Fibroblast of pulmonary artery (primary cell): ENCODE data around the gene POU2F3.

Experiments used
- DNase-seq: peaks from one replicate; pipeline ENCODE4 v3.0.0-alpha.2; 2010; ENCODE audit warnings: low read depth
- H3K4me3 ChIP-seq: replicated peaks from 2 replicates; pipeline ENCODE4 v1.5.1; 2011; ENCODE audit warnings: low read depth, mild to moderate bottlenecking, control low read depth, low read length, moderate library complexity
- TF ChIP-seq, protein P1 (sequence below): IDR thresholded peaks from 2 replicates; pipeline ENCODE4 v1.5.1; 2011; ENCODE audit warnings: mild to moderate bottlenecking, control low read depth, low read length, inconsistent platforms; ENCODE audit errors: missing control alignments

Gene POU2F3

DNA sequence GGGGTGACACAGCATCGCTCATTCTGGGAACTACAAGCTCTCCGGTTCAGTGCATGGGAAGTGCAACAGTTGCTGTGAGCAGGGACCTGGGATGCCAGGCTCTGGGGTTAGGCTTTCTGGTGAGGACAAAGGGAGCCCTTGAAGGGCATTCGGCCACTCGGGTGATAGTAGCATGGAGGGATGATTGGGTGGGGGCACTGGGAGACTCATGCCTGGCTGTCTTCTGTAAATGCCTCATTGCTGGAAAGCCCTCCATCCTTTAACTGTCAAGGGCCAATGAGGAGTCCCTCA lies 19.2 kb upstream of the POU2F3 start:
- DNase-seq = no peak
- H3K4me3 ChIP-seq = no peak overlapping the region
- TF ChIP-seq, protein P1, sequence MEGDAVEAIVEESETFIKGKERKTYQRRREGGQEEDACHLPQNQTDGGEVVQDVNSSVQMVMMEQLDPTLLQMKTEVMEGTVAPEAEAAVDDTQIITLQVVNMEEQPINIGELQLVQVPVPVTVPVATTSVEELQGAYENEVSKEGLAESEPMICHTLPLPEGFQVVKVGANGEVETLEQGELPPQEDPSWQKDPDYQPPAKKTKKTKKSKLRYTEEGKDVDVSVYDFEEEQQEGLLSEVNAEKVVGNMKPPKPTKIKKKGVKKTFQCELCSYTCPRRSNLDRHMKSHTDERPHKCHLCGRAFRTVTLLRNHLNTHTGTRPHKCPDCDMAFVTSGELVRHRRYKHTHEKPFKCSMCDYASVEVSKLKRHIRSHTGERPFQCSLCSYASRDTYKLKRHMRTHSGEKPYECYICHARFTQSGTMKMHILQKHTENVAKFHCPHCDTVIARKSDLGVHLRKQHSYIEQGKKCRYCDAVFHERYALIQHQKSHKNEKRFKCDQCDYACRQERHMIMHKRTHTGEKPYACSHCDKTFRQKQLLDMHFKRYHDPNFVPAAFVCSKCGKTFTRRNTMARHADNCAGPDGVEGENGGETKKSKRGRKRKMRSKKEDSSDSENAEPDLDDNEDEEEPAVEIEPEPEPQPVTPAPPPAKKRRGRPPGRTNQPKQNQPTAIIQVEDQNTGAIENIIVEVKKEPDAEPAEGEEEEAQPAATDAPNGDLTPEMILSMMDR = no peak

GRCh38 chr11:120221115-120221752 lies 18.7 kb upstream of the POU2F3 start:
- no peak overlapping the region for H3K4me3 ChIP-seq
- no peak for DNase-seq
- TF ChIP-seq, protein P1 = no peak

DNA sequence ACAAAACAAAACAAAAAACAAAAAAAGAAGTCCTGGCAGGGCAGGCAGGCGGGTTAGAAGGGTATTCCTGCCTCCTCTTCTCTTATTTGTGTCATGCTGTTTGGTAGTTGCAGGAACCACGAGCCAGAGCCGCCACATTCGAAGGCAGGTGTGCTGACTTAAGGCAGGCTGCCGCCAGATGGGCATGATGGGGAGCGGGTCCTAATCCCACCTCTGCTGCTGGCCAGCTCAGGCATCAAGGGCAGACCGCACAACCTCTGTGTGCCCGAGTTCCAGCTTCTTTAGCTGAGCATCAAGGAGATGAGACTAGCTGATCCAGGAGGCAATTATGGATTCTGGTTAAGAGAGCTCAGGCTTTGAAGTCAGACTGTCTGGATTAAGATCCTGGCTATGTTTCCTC lies 17.0 kb upstream of the POU2F3 start:
- no peak for DNase-seq
- TF ChIP-seq, protein P1 = no peak

GRCh38 chr11:120223793-120224192 lies 16.1 kb upstream of the POU2F3 start:
- H3K4me3 ChIP-seq = no peak overlapping the region
- no peak for DNase-seq
- TF ChIP-seq, protein P1 = no peak

More for the DNA sequence above, 17.0 kb upstream of the POU2F3 start:
- H3K4me3 ChIP-seq = no peak overlapping the region

DNA sequence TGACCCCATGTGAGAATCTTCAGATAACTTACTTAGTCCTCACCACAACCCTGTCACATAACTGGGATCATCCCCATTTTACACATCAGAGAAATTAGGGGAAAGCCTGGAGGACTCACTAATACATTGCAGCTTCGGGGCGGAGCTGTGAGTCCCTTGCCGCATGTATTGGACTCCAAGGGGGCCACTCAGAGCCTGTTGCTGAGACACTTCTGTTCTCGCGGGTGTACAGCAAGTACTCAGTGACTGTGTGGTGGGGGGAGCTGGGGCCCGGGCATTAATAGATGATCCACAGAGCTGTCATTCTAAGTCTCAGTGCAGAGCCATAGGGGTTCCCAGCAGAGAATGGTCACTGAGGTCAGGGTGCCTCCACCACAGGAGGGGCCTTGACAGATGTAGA lies 15.6 kb upstream of the POU2F3 start:
- TF ChIP-seq, protein P1 = no peak
- H3K4me3 ChIP-seq = no peak overlapping the region

GRCh38 chr11:120224972-120225909 lies 14.7 kb upstream of the POU2F3 start:
- DNase-seq = no peak
- TF ChIP-seq, protein P1 = no peak

More for the DNA sequence above, 15.6 kb upstream of the POU2F3 start:
- DNase-seq = no peak

More at GRCh38 chr11:120224972-120225909, 14.7 kb upstream of the POU2F3 start:
- no peak overlapping the region for H3K4me3 ChIP-seq
